Ishikawa (cell line): Measurements from ENCODE around the gene ARL13A.

Experiments
- CEBPB ChIP-seq: IDR thresholded peaks from 2 replicates; pipeline ENCODE4 v1.6.1; 2012
- CREB1 ChIP-seq: IDR thresholded peaks from 2 replicates; pipeline ENCODE4 v1.6.1; 2012; ENCODE audit warnings: low read depth
- EGR1 ChIP-seq: IDR thresholded peaks from 2 replicates; pipeline ENCODE4 v1.6.1; 2012
- EP300 ChIP-seq: IDR thresholded peaks from 2 replicates; pipeline ENCODE4 v1.6.1; 2012; ENCODE audit warnings: borderline replicate concordance
- FOXM1 ChIP-seq: IDR thresholded peaks from 2 replicates; pipeline ENCODE4 v1.6.1; 2012; ENCODE audit warnings: low read depth, borderline replicate concordance
- NFIC ChIP-seq: IDR thresholded peaks from 2 replicates; pipeline ENCODE4 v1.6.1; 2012
- RAD21 ChIP-seq: IDR thresholded peaks from 2 replicates; pipeline ENCODE4 v1.6.1; 2012; ENCODE audit warnings: low read depth
- TAF1 ChIP-seq: IDR thresholded peaks from 2 replicates; pipeline ENCODE4 v1.6.1; 2012; ENCODE audit warnings: low read depth, mild to moderate bottlenecking
- TCF12 ChIP-seq: IDR thresholded peaks from 2 replicates; pipeline ENCODE4 v1.6.1; 2012; ENCODE audit warnings: low read depth
- TEAD4 ChIP-seq: IDR thresholded peaks from 2 replicates; pipeline ENCODE4 v1.6.1; 2012
- YY1 ChIP-seq: IDR thresholded peaks from 2 replicates; pipeline ENCODE4 v1.6.1; 2012; ENCODE audit warnings: low read depth
- ZBTB7A ChIP-seq: IDR thresholded peaks from 2 replicates; pipeline ENCODE4 v1.6.1; 2012; ENCODE audit warnings: low read depth
- TF ChIP-seq, protein P1 (sequence below): IDR thresholded peaks from 2 replicates; pipeline ENCODE4 v1.6.1; 2012
- TF ChIP-seq, protein P2 (sequence below): IDR thresholded peaks from 2 replicates; pipeline ENCODE4 v1.6.1; 2012; ENCODE audit warnings: low read depth, mild to moderate bottlenecking
- TF ChIP-seq, protein P3 (sequence below): IDR thresholded peaks from 2 replicates; pipeline ENCODE4 v1.6.1; 2012

ARL13A gene

DNA sequence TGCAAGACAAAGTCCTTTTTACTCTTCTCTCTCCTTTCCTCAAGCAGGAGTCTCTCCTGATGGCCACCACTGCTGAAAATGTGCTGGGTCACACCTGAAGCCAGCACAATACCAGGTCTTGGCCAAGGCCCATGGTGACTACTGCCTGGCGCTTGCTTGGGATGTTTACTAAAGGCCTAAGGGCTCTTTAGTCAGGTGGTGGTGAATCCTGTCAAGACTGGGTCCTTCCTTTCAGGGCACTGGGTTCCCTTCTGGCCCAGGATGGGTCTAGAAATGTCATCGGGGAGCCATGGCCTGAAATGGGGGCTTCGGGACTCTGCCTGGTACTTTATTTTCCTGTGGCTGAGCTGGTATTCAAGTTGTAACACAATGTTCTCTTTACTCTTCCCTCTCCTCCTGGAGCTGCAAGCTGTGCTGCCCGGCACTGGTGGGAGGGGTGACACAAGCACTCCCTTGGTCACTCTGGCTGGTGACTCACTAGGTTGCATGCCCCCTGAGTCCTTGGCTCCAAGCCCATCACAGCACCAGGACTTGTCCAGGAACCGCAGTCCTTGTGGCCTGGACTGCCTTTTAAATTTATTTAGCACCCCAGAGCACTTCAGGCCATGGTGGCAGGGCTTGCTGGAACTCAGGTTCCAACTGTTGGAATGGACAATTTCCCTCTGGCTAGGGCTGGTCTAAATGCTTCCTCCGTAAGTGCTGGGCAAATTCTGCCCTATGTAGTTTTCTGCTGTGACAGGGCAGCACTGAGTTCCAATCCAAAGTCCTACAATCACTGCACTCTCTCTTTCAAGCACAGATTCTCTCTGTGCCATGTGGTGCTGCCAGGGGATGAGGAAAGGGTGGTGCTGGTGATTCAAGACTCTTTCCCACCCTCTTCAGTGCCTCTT, 11.3 kb downstream of the ARL13A start:
- TF ChIP-seq, protein P1, sequence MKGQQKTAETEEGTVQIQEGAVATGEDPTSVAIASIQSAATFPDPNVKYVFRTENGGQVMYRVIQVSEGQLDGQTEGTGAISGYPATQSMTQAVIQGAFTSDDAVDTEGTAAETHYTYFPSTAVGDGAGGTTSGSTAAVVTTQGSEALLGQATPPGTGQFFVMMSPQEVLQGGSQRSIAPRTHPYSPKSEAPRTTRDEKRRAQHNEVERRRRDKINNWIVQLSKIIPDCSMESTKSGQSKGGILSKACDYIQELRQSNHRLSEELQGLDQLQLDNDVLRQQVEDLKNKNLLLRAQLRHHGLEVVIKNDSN = no peak
- TF ChIP-seq ZBTB7A = no peak
- TF ChIP-seq RAD21 = no peak
- TF ChIP-seq YY1 = no peak
- TF ChIP-seq, protein P2, sequence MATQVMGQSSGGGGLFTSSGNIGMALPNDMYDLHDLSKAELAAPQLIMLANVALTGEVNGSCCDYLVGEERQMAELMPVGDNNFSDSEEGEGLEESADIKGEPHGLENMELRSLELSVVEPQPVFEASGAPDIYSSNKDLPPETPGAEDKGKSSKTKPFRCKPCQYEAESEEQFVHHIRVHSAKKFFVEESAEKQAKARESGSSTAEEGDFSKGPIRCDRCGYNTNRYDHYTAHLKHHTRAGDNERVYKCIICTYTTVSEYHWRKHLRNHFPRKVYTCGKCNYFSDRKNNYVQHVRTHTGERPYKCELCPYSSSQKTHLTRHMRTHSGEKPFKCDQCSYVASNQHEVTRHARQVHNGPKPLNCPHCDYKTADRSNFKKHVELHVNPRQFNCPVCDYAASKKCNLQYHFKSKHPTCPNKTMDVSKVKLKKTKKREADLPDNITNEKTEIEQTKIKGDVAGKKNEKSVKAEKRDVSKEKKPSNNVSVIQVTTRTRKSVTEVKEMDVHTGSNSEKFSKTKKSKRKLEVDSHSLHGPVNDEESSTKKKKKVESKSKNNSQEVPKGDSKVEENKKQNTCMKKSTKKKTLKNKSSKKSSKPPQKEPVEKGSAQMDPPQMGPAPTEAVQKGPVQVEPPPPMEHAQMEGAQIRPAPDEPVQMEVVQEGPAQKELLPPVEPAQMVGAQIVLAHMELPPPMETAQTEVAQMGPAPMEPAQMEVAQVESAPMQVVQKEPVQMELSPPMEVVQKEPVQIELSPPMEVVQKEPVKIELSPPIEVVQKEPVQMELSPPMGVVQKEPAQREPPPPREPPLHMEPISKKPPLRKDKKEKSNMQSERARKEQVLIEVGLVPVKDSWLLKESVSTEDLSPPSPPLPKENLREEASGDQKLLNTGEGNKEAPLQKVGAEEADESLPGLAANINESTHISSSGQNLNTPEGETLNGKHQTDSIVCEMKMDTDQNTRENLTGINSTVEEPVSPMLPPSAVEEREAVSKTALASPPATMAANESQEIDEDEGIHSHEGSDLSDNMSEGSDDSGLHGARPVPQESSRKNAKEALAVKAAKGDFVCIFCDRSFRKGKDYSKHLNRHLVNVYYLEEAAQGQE = no peak
- TF ChIP-seq TAF1 = no peak
- no peak for TF ChIP-seq CREB1
- no peak for TF ChIP-seq NFIC
- TF ChIP-seq, protein P3, sequence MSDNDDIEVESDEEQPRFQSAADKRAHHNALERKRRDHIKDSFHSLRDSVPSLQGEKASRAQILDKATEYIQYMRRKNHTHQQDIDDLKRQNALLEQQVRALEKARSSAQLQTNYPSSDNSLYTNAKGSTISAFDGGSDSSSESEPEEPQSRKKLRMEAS = no peak
- no peak for TF ChIP-seq FOXM1
- TF ChIP-seq EP300 = no peak
- no peak for TF ChIP-seq CEBPB
- TF ChIP-seq EGR1 = no peak
- no peak for TF ChIP-seq TEAD4
- TF ChIP-seq TCF12 = no peak

DNA sequence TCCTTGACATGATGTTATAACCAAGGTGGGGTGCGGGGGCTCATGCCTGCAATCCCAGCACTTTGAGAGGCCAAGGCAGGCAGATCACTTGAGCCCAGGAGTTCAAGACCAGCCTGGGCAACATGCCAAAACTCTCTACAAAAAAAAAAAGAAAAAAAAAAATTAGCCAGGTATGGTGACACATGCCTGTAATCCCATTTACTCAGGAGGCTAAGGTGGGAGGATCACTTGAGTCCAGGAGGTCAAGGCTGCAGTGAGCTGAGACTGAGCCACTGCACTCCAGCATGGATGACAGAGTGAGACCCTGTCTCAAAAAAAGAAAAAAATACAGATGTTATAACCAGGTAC, 12.0 kb downstream of the ARL13A start:
- 0 out of 2 replicates have a peak, but pooled peaks have one; percentile 20 for TF ChIP-seq NFIC

DNA sequence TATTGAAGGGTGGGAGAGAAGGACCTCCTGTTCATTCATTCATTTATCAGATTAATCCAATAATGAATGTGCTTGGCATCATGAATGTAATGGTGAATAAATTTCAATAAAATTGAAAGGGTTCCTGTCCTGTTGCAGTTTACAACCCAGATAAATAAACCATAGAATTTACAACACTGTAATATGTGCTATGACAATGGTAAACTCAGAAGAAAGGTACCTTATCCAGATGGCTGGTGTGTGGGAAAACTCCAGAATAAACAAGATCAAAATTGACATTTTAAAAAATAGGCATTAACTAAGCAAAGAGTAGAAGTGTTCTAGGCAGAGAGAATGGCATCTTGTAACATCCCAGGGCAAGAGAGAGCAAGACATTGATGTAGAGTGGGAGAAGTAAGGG, 15.3 kb downstream of the ARL13A start:
- TF ChIP-seq FOXM1 (no peak), YY1 (no peak), CEBPB (no peak), CREB1 (no peak), TAF1 (no peak), TEAD4 (no peak), ZBTB7A (no peak), EP300 (no peak), NFIC (no peak), EGR1 (no peak), TCF12 (no peak)
- TF ChIP-seq, protein P2 = no peak
- TF ChIP-seq, protein P3 = no peak
- TF ChIP-seq, protein P1 = no peak

DNA sequence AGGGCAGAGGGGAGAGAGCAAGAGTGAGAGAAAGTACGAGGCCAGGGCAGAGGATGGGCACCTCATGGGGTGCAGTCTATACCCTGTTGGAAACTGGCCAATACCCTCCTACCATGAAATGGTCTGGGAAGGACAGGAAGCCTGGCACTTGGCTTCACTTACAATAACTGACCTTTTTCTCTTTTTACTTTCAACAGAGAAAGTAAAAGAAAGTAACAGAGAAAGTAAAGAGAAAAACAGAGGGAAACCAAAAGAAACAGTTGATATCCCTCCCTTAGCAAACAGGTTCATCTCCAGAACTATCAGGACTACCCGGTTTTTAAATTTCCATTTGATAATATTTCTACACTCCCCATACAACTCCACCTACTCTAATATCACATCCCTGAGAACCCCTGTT, 20.6 kb downstream of the ARL13A start:
- no peak for TF ChIP-seq TCF12
- TF ChIP-seq, protein P2 = no peak
- no peak for TF ChIP-seq ZBTB7A
- TF ChIP-seq CEBPB = no peak
- no peak for TF ChIP-seq EP300
- no peak for TF ChIP-seq RAD21
- TF ChIP-seq FOXM1 = no peak
- TF ChIP-seq, protein P3 = no peak
- TF ChIP-seq, protein P1 = no peak
- TF ChIP-seq CREB1 = no peak
- TF ChIP-seq TEAD4 = no peak
